ENCODE results near the gene VRK1. TPM values are rescaled to one million over a fixed set of nuclear protein-coding genes. Genes with fewer than 3 reads are reported as not detected.

The VRK1 gene
- total RNA-seq, 1 experiment from 2014 or later = 124 TPM

GRCh38 chr14:96824283-96824682 is 27.1 kb downstream of the VRK1 start:
- Histone ChIP-seq H3K36me3 (ENCODE audit: insufficient read depth, low read length, poor library complexity, severe bottlenecking) (peaks cover 2% of the 10 kb centered on the region), H3K4me1 (ENCODE audit: insufficient read depth, low read length, poor library complexity, severe bottlenecking) (peaks cover 16% of the 10 kb centered on the region), H3K27me3 (replicated peaks; ENCODE audit: insufficient read depth, low read depth, low read length, poor library complexity) (no peaks in the 10 kb centered on the region), H3K4me3 (ENCODE audit: low read depth, low read length, poor library complexity, severe bottlenecking) (no peak overlapping the region), H3K27ac (ENCODE audit: low read depth, low read length, poor library complexity, severe bottlenecking) (no peak overlapping the region), H3K9me3 (ENCODE audit: low read depth, low read length, poor library complexity, severe bottlenecking) (peaks cover 13% of the 10 kb centered on the region)
- POLR2A ChIA-PET (ENCODE audit: low non-redundant PET) = interaction anchor here (0.7 kb wide), 1 partner anchor 593 kb away, joined by 6 read pairs; no protein-coding TSS in a partner anchor
- BruUV-seq (replicated peaks) = no TSS peak
- intact Hi-C loops (cut with micrococcal nuclease; ENCODE audit: unreplicated experiment) = no loop called here
- no peak for TF ChIP-seq CTCF (conservative IDR thresholded peaks at IDR 0.05; ENCODE audit: low read depth, low read length)
- TF ChIP-seq EZH2 (IDR thresholded peaks at IDR 0.05; ENCODE audit: borderline replicate concordance, low read depth, low read length, poor library complexity, severe bottlenecking) = no peak
- CTCF ChIA-PET = no interaction called here
- DNase-seq (ENCODE audit: low spot score) = no peak

GRCh38 chr14:96826818-96827217 is 29.6 kb downstream of the VRK1 start:
- Histone ChIP-seq H3K36me3 (ENCODE audit: insufficient read depth, low read length, poor library complexity, severe bottlenecking) (peaks cover 4% of the 10 kb centered on the region), H3K4me3 (ENCODE audit: low read depth, low read length, poor library complexity, severe bottlenecking) (no peak overlapping the region), H3K27me3 (replicated peaks; ENCODE audit: insufficient read depth, low read depth, low read length, poor library complexity) (no peaks in the 10 kb centered on the region), H3K27ac (ENCODE audit: low read depth, low read length, poor library complexity, severe bottlenecking) (no peak overlapping the region), H3K9me3 (ENCODE audit: low read depth, low read length, poor library complexity, severe bottlenecking) (peaks cover 26% of the 10 kb centered on the region), H3K4me1 (ENCODE audit: insufficient read depth, low read length, poor library complexity, severe bottlenecking) (peaks cover 10% of the 10 kb centered on the region)
- POLR2A ChIA-PET (ENCODE audit: low non-redundant PET) = no interaction called here
- BruUV-seq (replicated peaks) = no TSS peak
- TF ChIP-seq EZH2 (IDR thresholded peaks at IDR 0.05; ENCODE audit: borderline replicate concordance, low read depth, low read length, poor library complexity, severe bottlenecking) = no peak
- no peak for TF ChIP-seq CTCF (conservative IDR thresholded peaks at IDR 0.05; ENCODE audit: low read depth, low read length)
- CTCF ChIA-PET = no interaction called here
- DNase-seq (ENCODE audit: low spot score) = no peak
- intact Hi-C loops (cut with micrococcal nuclease; ENCODE audit: unreplicated experiment) = no loop called here

- no peak for DNase-seq (ENCODE audit: low spot score)
- no peak for TF ChIP-seq CTCF (conservative IDR thresholded peaks at IDR 0.05; ENCODE audit: low read depth, low read length)
- no peak for TF ChIP-seq EZH2 (IDR thresholded peaks at IDR 0.05; ENCODE audit: borderline replicate concordance, low read depth, low read length, poor library complexity, severe bottlenecking)
- no peak overlapping the region for H3K4me3 ChIP-seq (ENCODE audit: low read depth, low read length, poor library complexity, severe bottlenecking)
- H3K9me3 ChIP-seq (ENCODE audit: low read depth, low read length, poor library complexity, severe bottlenecking) = peaks cover 26% of the 10 kb centered on the region
- ChIA-PET POLR2A (ENCODE audit: low non-redundant PET) (no interaction called here), CTCF (no interaction called here)
- no peaks in the 10 kb centered on the region for H3K27me3 ChIP-seq (replicated peaks; ENCODE audit: insufficient read depth, low read depth, low read length, poor library complexity)
- H3K36me3 ChIP-seq (ENCODE audit: insufficient read depth, low read length, poor library complexity, severe bottlenecking) = peaks cover 4% of the 10 kb centered on the region
- peaks cover 10% of the 10 kb centered on the region for H3K4me1 ChIP-seq (ENCODE audit: insufficient read depth, low read length, poor library complexity, severe bottlenecking)
- no TSS peak for BruUV-seq (replicated peaks)
- H3K27ac ChIP-seq (ENCODE audit: low read depth, low read length, poor library complexity, severe bottlenecking) = no peak overlapping the region
- intact Hi-C loops (cut with micrococcal nuclease; ENCODE audit: unreplicated experiment) = no loop called here
Measured at GRCh38 chr14:96827290-96827689, 30.1 kb downstream of the VRK1 start.

All from A673 (cell line).